ENCODE measurements around the gene FAM216A. TPM values are rescaled to one million over a fixed set of nuclear protein-coding genes. Genes with fewer than 3 reads are reported as not detected.

FAM216A gene
- total and polyA plus RNA-seq, 9 of the 15 experiments (the other 6 are each of a cell fraction or from before 2014, with no cell fraction given) = 17.2 to 96.9 (median 48.5) TPM

DNA sequence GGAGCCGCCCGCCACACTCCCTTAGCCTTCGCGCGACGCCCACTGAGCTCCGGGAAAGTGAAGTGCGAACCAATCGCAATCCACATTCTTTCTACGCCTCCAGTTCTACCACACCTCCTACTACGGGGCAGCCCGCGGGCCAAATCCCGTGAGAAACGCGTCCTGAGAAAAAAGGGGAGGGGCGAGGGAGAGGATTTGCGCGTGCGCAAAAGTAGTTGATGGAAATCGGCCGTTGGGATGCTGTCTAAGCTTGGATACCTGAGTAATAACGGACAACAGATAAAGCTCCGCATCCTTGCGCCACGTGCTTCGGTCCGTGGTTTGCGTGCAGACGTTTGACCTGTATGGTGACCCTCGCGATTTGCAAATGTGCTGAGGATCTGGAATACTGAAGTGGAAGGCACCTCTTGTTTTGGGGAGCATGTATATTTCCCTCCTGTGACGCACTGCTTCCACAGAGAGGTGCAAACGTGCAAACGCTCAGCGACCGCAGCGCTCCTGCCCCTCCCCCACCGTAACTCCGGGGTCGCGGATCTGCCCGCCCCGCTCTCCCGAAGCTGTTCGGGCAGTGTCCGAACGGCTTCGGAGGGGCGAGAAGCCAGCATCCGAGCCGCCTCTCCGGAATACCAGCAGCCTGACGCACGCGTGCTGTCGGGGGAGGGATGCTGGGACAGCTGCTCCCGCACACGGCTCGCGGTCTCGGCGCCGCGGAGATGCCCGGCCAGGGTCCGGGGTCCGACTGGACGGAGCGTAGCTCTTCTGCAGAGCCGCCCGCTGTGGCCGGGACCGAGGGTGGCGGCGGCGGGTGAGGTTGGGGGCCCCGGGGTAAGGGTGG, at the start of gene FAM216A, which contains the start of gene GPN3 (continued):
- TF ChIP-seq, protein P1, sequence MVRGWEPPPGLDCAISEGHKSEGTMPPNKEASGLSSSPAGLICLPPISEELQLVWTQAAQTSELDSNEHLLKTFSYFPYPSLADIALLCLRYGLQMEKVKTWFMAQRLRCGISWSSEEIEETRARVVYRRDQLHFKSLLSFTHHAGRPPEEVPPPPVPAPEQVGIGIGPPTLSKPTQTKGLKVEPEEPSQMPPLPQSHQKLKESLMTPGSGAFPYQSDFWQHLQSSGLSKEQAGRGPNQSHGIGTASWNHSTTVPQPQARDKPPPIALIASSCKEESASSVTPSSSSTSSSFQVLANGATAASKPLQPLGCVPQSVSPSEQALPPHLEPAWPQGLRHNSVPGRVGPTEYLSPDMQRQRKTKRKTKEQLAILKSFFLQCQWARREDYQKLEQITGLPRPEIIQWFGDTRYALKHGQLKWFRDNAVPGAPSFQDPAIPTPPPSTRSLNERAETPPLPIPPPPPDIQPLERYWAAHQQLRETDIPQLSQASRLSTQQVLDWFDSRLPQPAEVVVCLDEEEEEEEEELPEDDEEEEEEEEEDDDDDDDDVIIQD (CRISPR knock-in tag; IDR thresholded peaks at IDR 0.05) = no peak
- TF ChIP-seq NR3C1 (CRISPR knock-in tag; IDR thresholded peaks at IDR 0.05) (peak; percentile 75; the same call in 1 of the 2 replicates), ZNF311 (CRISPR knock-in tag; IDR thresholded peaks at IDR 0.05) (no peak), SRF (CRISPR knock-in tag; IDR thresholded peaks at IDR 0.05) (peak; percentile 14 to 40; a peak in 1 of 4 replicates), KDM5B (IDR thresholded peaks at IDR 0.05; ENCODE audit: insufficient replicate concordance, low read depth, low read length) (peak; percentile 60), TCF3 (CRISPR knock-in tag; IDR thresholded peaks at IDR 0.05) (no peak; the same call in 1 of the 2 replicates), ARHGAP35 (IDR thresholded peaks at IDR 0.05; ENCODE audit: partially characterized antibody) (no peak), U2AF1 (optimal IDR thresholded peaks at IDR 0.05; ENCODE audit: low read depth, low read length) (peak; percentile 78), TFAP4 (CRISPR knock-in tag; IDR thresholded peaks at IDR 0.05; ENCODE audit: borderline replicate concordance) (peak; percentile 95), ZNF668 (CRISPR knock-in tag; IDR thresholded peaks at IDR 0.05) (no peak), JUN (IDR thresholded peaks at IDR 0.05; ENCODE audit: borderline replicate concordance, low read depth, low read length) (peak; percentile 60; the same call in 1 of the 2 replicates), JUN (CRISPR knock-in tag; IDR thresholded peaks at IDR 0.05; ENCODE audit: borderline replicate concordance) (no peak), EHMT2 (IDR thresholded peaks at IDR 0.05) (no peak), ZNF217 (CRISPR knock-in tag; IDR thresholded peaks at IDR 0.05) (no peak), SPI1 (IDR thresholded peaks at IDR 0.05; ENCODE audit: borderline replicate concordance, low read depth, low read length) (no peak), GATAD2B (IDR thresholded peaks at IDR 0.05; ENCODE audit: borderline replicate concordance) (no peak), ZBTB9 (CRISPR knock-in tag; IDR thresholded peaks at IDR 0.05) (no peak)
- TF ChIP-seq, protein P2, sequence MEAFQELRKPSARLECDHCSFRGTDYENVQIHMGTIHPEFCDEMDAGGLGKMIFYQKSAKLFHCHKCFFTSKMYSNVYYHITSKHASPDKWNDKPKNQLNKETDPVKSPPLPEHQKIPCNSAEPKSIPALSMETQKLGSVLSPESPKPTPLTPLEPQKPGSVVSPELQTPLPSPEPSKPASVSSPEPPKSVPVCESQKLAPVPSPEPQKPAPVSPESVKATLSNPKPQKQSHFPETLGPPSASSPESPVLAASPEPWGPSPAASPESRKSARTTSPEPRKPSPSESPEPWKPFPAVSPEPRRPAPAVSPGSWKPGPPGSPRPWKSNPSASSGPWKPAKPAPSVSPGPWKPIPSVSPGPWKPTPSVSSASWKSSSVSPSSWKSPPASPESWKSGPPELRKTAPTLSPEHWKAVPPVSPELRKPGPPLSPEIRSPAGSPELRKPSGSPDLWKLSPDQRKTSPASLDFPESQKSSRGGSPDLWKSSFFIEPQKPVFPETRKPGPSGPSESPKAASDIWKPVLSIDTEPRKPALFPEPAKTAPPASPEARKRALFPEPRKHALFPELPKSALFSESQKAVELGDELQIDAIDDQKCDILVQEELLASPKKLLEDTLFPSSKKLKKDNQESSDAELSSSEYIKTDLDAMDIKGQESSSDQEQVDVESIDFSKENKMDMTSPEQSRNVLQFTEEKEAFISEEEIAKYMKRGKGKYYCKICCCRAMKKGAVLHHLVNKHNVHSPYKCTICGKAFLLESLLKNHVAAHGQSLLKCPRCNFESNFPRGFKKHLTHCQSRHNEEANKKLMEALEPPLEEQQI (IDR thresholded peaks at IDR 0.05) = no peak

All from K562 (cell line).